Activated CD4-positive, alpha-beta T cell treated with anti-CD3 and anti-CD28 coated beads for 4 hours (primary cell): ENCODE results near the gene TRPM2.

Experiments used
- DNase-seq, 2 donors: peaks; one replicate each; pipeline ENCODE4 v3.0.0-alpha.2; 2020

Gene TRPM2

DNA sequence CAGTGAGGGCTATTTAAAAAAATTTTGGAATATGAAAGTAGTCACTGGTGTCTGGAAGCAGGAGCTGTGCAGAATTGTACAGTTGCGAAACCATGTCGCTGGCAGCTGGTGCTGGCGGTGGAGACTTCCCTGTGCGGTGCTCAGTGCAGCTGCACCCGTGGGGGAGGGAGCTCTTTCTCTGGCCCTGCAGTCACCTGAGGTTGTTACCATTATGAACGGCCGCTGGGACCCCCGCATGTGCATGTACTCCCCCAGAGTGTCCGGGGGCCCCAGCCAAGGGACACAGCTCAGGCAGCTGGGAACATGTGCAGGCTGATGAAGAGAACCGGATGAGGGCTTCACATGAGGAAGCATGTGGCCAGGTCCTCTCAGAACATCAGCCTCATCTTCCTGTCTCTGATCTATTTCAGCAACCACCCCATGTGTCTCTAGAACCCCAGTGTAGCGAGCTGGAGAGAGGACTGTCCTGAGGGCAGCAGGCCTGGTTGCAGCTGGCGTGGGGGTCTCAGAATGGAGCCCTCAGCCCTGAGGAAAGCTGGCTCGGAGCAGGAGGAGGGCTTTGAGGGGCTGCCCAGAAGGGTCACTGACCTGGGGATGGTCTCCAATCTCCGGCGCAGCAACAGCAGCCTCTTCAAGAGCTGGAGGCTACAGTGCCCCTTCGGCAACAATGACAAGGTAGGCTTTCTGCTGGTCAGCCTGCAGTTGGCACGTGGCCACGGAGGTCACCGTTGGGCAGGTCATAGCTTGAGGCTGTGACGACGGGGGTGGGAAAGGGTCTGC lies at the start of gene TRPM2:
TRPM2 (plus strand) TSS at position 431 of the 780 bp plus-strand sequence; CDS start at position 511, 80 bp downstream.
- DNase-seq: peak in 1 of 2 donors; percentile 46

- no peak for DNase-seq
Observed at GRCh38 chr21:44304011-44304616, 49.3 kb upstream of the TRPM2 start.

DNA sequence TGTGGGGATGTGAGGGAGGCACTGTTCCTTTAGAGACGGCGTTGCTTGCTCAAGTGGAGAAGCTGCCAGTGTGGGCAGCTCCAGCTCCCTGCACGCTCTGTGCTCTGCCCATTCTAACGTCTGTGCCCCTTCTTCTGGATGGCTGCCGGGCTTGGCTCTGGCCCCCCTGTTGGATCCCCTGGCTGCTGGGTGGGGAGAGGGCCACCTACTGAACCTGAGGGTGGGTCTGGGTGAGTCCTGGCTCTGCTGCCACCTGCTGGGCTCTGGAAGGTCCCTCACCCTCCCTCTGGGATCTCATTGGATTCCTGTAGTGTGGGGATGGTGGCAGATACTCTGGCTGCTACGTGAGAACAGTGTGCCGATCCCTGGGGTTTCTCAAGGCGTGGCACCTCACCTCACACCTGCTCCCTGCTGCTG lies 48.5 kb upstream of the TRPM2 start:
- peak; percentile 30 to 49 for DNase-seq

GRCh38 chr21:44305691-44306090 lies 47.7 kb upstream of the TRPM2 start:
- DNase-seq: no peak

DNA sequence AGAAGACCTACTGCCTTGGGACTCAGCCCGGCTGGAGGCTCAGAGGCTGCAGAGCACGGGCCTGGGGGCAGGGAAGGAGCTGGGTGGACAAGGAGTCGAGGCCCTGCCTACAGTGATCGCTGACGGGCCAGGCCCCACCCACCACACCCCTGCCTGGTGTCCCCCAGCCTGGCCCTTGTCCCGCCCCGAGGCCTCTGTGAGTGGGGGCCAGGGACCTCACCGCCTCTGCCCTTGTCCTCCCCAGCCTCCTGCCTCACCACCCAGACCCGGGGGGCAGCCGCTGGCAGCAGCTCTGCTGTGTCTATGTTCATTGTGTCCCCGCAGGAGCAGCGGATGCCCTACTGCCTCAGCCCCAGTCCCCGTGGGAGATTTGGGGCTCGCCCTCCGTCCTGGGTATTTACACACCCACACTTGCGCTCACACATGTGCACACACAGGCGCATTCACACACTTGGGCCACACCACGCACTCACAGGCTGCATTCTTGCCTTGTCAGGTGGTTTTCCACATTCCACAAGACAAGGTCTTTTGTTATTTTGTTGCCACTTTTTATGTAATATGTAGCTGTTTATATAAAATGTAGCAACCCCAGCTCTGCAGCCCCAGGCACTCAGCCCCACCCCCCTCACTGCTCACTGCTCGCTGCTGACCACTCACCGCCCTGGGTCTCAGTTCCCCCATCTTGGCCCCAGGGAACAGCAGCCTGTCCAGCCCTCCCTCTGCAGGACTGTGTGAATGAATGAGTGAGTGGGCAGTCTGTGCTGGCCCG lies 46.3 kb upstream of the TRPM2 start:
- DNase-seq: no peak

DNA sequence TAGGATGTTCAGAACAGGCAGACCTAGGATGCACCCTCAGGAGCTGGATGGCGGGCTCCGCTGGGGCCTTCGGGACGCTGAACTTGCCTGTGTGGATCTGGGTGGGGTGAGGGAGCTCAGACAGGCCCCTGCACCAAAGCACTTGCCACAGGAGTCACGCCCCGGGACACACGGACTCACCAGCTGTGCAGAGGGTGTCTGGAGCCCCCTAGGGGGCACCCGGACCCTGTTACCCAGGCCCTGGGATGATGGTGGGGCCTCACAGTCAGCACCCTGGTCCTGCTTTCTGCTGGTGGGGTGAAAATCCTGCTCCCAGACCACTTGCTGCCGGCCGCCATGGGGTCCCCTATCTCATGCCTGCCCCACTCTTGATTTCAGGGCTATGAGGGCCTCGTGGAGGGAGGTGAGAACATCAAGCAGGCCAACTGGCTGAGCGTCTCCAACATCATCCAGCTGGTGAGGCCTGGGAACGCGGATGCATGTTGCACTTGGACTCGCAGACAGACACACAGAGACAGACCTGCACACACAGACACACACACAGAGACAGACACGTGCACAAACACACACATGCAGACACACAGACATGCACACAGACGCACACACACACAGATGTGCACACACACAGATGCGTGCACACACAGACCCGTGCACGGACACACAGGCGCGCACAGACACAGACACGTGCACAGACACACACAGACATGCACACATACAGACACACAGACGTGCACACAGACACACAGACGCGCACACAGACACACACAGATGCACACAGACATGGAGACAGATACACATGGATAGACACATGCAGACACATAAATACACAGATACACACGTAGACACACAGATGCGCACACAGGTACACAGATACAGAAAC lies 42.6 kb upstream of the TRPM2 start:
- no peak for DNase-seq

GRCh38 chr21:44312089-44312488 lies 41.3 kb upstream of the TRPM2 start:
- DNase-seq: no peak

DNA sequence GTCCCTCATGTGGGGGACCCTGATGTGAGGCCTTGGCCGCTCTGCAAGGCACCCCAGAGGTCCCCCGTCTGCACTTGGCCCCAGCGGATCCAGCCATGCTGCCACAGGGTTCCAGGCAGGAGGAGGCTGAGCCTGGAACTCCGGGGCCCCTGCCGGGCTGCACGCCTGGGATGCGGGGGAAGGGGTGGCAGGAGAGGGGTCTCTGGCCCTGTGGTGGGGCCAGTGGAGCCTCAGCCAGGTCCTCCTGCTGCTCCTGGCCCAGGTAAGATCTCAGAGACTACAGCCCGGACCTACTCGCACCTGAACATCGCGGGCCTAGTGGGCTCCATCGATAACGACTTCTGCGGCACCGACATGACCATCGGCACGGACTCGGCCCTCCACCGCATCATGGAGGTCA lies 40.7 kb upstream of the TRPM2 start:
- no peak for DNase-seq

DNA sequence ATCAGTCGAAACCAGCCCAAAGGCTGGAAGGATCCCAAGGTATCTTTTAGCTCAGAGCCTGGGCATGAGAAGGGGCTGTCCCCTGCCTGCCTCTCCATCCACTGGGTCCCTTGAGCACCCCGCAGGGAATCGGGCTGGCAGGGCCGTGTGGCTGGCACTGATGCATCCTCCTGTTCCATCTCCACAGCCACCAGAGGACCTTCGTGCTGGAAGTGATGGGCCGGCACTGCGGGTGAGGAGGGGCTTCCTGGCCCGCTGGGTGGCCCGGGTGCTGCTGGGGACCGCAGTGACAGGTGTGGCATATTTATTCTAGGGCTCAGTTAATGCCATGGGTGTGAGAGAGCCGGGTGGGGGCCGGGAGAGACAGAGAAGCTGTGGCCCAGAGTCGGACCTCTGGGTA lies 40.0 kb upstream of the TRPM2 start:
- DNase-seq: no peak

DNA sequence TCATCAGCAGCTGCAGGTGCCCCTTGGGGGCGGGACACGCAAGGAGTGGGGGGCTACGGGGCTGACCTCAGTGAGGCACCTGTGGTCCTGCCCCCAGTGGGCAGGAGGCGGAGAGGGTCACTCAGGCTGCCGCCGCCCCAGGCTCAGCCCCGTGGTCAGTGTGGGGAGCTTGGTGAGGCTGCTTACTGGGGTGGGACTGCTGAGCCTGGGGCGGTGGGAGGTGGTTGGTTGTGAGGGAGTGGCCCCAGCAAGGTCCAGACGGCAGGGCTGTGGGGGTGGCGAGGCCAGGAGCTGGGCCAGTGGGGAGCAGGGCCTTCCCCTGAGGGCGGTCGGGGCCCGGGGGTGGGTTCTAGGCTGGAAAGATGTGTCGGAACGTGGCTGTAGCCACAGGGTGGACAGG lies 39.3 kb upstream of the TRPM2 start:
- no peak for DNase-seq

DNA sequence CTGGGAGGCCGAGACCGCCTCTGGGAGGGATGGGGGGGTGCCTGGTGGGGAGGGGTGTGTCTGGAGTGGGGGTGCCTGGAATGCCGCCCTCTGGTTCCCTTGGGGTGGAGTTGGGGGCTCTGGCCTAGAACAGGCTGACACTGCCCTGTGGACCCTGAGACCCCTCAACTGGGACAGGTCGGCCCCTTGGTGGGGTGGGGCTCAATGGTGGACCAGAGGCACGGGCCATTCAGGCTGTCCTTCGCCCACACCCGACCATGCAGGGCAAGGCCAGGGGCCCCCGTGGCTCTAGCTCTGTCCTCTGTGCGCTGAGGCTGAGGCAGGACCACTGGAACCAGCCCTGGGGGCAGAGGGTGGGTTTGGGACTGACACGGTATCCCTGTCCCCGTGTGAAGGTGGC lies 38.9 kb upstream of the TRPM2 start:
- no peak for DNase-seq

DNA sequence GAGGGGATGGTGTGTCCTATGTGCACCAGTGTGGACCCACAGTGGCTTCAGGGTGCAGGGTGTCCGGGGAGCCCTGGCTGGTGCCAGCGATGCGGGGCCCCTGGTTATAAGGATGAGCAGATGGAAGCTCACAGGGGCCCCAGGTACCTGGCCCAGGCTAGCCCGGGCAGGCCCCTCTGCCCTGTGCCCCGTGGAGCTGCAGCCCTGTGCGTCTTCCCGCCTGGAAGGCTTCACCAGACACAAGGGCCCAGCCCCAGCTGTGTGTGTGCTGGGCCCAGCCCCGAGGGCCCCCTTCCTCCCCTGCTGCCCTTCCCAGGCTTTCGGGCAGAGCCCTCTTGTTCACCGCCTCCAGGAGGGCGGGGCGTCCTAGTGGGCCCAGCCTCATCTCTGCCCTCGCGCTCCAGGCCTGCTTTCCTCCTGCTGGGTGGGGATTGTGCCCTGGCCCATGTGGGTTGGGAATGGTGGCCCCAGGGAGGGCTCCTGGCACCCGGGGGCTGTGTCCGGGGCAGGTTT lies 37.7 kb upstream of the TRPM2 start:
- DNase-seq: no peak

- DNase-seq: no peak
Observed at GRCh38 chr21:44316277-44316900, 37.0 kb upstream of the TRPM2 start.

GRCh38 chr21:44317241-44317782 lies 36.1 kb upstream of the TRPM2 start:
- no peak for DNase-seq

GRCh38 chr21:44317871-44318270 lies 35.5 kb upstream of the TRPM2 start:
- no peak for DNase-seq

DNA sequence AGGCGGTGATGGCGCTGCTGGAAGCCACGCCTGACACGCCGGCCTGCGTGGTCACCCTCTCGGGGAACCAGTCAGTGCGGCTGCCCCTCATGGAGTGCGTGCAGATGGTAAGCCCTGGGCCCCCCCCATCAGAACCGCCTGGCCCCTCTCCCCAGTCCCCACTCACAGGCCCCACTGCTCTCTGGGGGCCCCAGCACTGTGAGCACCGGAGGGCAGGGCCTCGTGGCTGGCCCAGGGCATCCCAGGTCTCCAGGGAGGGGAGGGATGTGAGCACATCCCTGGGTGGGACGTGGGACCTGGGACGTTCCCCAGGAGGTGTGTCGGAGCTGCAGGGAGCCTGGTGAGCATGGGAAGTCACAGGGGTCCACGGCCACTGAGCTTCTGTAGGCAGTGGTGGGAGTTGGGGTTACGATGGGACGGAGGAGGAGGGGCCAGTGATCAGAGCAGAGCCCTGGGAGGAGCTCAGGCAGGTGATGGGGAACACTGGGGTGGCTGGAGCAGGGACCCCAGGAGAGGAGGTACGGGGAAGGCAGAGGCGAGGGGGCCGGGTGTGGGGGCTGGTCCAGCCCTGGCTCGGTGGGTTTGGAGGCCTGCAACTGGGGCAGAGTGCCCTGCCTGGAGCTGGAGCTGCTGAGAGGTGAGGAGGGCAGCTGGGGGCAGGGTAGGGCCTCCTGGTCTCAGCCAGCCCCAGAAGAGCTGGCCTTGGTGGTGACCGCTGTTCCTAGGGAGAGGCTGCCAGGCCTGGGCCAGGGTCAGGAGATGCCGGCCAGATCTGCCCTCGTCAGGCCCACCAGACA lies 34.7 kb upstream of the TRPM2 start:
- DNase-seq: no peak

- DNase-seq: no peak
Observed at GRCh38 chr21:44319407-44320065, 33.9 kb upstream of the TRPM2 start.

DNA sequence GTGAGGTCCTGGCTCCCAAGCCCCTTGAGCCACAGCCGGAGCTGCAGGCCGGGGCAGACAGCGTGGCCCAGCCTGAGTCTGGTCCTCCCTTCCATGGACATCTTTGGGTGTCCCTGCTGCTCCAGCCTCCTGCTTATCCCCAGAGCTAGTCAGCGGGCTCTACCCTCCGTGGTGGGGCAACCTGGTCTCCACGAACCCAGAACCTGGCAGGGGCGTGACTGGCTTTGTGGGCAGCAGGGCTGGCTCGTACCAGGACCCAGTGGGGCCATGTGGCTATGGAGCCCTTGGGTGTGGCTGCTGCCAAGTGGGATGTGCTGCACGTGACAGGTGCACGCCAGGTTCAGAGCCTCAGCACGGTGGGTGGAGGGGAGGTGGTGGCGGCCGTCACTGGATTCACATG lies 32.6 kb upstream of the TRPM2 start:
- DNase-seq: no peak

- no peak for DNase-seq
Observed at GRCh38 chr21:44321846-44322450, 31.5 kb upstream of the TRPM2 start.
